ENCODE results near the gene FKBP2. TPM values are rescaled to one million over a fixed set of nuclear protein-coding genes. Genes with fewer than 3 reads are reported as not detected.

FKBP2 gene
- total and polyA plus RNA-seq, 3 experiments from 2014 or later: 27.9 to 124 (median 28.4) TPM

- H3K36me3 Mint-ChIP-seq: peaks cover 0 to 24% (median 0%) of the 10 kb centered on the region in 3 donors
- H3K4me1 Mint-ChIP-seq: peaks cover 30 to 51% (median 31%) of the 10 kb centered on the region in 3 donors
- H3K4me1 ChIP-seq (ENCODE audit: insufficient read depth, low read length): peaks cover 35% of the 10 kb centered on the region
- H3K36me3 ChIP-seq (ENCODE audit: insufficient read depth, low read length): peaks cover 9% of the 10 kb centered on the region
- ChIA-PET POLR2A (interaction anchor here (0.5 to 6.2 kb wide), 15 partner anchors 10 to 78 kb away, joined by 3 to 69 read pairs (median 4); partner anchors contain the start of genes FERMT3, FKBP2, GPR137 and PPP1R14B), CTCF (interaction anchor here (0.7 to 12.0 kb wide), 16 partner anchors 8 to 78 kb away, joined by 3 to 143 read pairs (median 5); partner anchors contain the start of genes BAD, CATSPERZ, FERMT3 and STIP1)
- H3K27ac ChIP-seq (ENCODE audit: low read depth, low read length): peak within 1 kb of the TSS; percentile 88
- no peaks in the 10 kb centered on the region for H3K27me3 Mint-ChIP-seq
- H3K4me3 ChIP-seq (ENCODE audit: low read length): peak within 1 kb of the TSS; percentile 90
- no peaks in the 10 kb centered on the region for H3K9me3 Mint-ChIP-seq
- no peaks in the 10 kb centered on the region for H3K27me3 ChIP-seq (ENCODE audit: insufficient read depth, low read length, poor library complexity, severe bottlenecking)
- peak; percentile 86 to 93 (median 88) for DNase-seq
- H3K9me3 ChIP-seq (ENCODE audit: low read length): no peaks in the 10 kb centered on the region
- peak within 1 kb of the TSS; percentile 89 to 96 (median 93) for H3K27ac Mint-ChIP-seq
- H3K4me3 Mint-ChIP-seq: peak within 1 kb of the TSS; percentile 90 to 94 (median 92)
Measured at GRCh38 chr11:64225608-64226506, 15.0 kb upstream of the FKBP2 start, which contains the start of the genes NUDT22 and TRPT1. NUDT22 (plus strand) TSS chr11:64226274; CDS start chr11:64226653, 379 bp downstream. TRPT1 (minus strand) TSS chr11:64226186; CDS start chr11:64225860, 326 bp downstream.

- H3K9me3 ChIP-seq (ENCODE audit: low read length): no peaks in the 10 kb centered on the region
- H3K4me1 ChIP-seq (ENCODE audit: insufficient read depth, low read length): peaks cover 42% of the 10 kb centered on the region
- H3K27me3 Mint-ChIP-seq: no peaks in the 10 kb centered on the region
Measured at GRCh38 chr11:64226507-64227051, 14.3 kb upstream of the FKBP2 start.

GRCh38 chr11:64227405-64227956 is 13.4 kb upstream of the FKBP2 start:
- H3K27me3 ChIP-seq (ENCODE audit: insufficient read depth, low read length, poor library complexity, severe bottlenecking): no peaks in the 10 kb centered on the region
- no peak for DNase-seq
- peaks cover 48% of the 10 kb centered on the region for H3K4me1 ChIP-seq (ENCODE audit: insufficient read depth, low read length)
- peaks cover 5% of the 10 kb centered on the region for H3K36me3 ChIP-seq (ENCODE audit: insufficient read depth, low read length)
- Mint-ChIP-seq H3K4me1 (peaks cover 35 to 65% (median 43%) of the 10 kb centered on the region in 3 donors), H3K27ac (peak overlapping the region; percentile 79 to 96 (median 90)), H3K9me3 (no peaks in the 10 kb centered on the region), H3K27me3 (no peaks in the 10 kb centered on the region), H3K36me3 (peaks cover 0 to 16% (median 0%) of the 10 kb centered on the region in 3 donors), H3K4me3 (peak overlapping the region; percentile 90 to 94 (median 92))
- CTCF ChIA-PET: interaction anchor here (1.2 to 12.0 kb wide), 8 partner anchors 9 to 77 kb away, joined by 4 to 143 read pairs (median 6); partner anchors contain the start of genes BAD, CATSPERZ and FERMT3
- POLR2A ChIA-PET: interaction anchor here (1.9 to 6.2 kb wide), 4 partner anchors 13 to 76 kb away, joined by 8 to 69 read pairs (median 10); partner anchors contain the start of genes FERMT3, FKBP2 and PPP1R14B
- H3K27ac ChIP-seq (ENCODE audit: low read depth, low read length): peak overlapping the region; percentile 88
- H3K4me3 ChIP-seq (ENCODE audit: low read length): peak overlapping the region; percentile 90
- no peaks in the 10 kb centered on the region for H3K9me3 ChIP-seq (ENCODE audit: low read length)

More at GRCh38 chr11:64226507-64227051, 14.3 kb upstream of the FKBP2 start:
- peaks cover 0 to 18% (median 0%) of the 10 kb centered on the region in 3 donors for H3K36me3 Mint-ChIP-seq
- ChIA-PET CTCF (interaction anchor here (0.8 to 12.0 kb wide), 13 partner anchors 9 to 78 kb away, joined by 3 to 143 read pairs (median 5); partner anchors contain the start of genes BAD, CATSPERZ, FERMT3 and STIP1), POLR2A (interaction anchor here (0.5 to 6.2 kb wide), 13 partner anchors 9 to 76 kb away, joined by 3 to 69 read pairs (median 7); partner anchors contain the start of genes FERMT3, FKBP2, GPR137 and PPP1R14B)
- H3K9me3 Mint-ChIP-seq: no peaks in the 10 kb centered on the region
- peak overlapping the region; percentile 90 for H3K4me3 ChIP-seq (ENCODE audit: low read length)
- peak; percentile 56 to 78 (median 62) for DNase-seq
- peaks cover 5% of the 10 kb centered on the region for H3K36me3 ChIP-seq (ENCODE audit: insufficient read depth, low read length)
- no peaks in the 10 kb centered on the region for H3K27me3 ChIP-seq (ENCODE audit: insufficient read depth, low read length, poor library complexity, severe bottlenecking)
- peak overlapping the region; percentile 79 to 96 (median 89) for H3K27ac Mint-ChIP-seq
- peak overlapping the region; percentile 88 for H3K27ac ChIP-seq (ENCODE audit: low read depth, low read length)
- H3K4me1 Mint-ChIP-seq: peaks cover 32 to 56% (median 36%) of the 10 kb centered on the region in 3 donors
- peak overlapping the region; percentile 90 to 94 (median 92) for H3K4me3 Mint-ChIP-seq

- Histone ChIP-seq H3K4me3 (ENCODE audit: low read length) (peak overlapping the region; percentile 70), H3K27me3 (ENCODE audit: insufficient read depth, low read length, poor library complexity, severe bottlenecking) (no peaks in the 10 kb centered on the region), H3K9me3 (ENCODE audit: low read length) (no peaks in the 10 kb centered on the region), H3K4me1 (ENCODE audit: insufficient read depth, low read length) (peaks cover 59% of the 10 kb centered on the region), H3K36me3 (ENCODE audit: insufficient read depth, low read length) (peaks cover 2% of the 10 kb centered on the region), H3K27ac (ENCODE audit: low read depth, low read length) (peak overlapping the region; percentile 83)
- Mint-ChIP-seq H3K36me3 (peaks cover 0 to 10% (median 0%) of the 10 kb centered on the region in 3 donors), H3K27me3 (peaks cover 0 to 2% of the 10 kb centered on the region in 2 donors), H3K4me1 (peaks cover 41 to 72% (median 53%) of the 10 kb centered on the region in 3 donors), H3K27ac (peak overlapping the region in 7 of 8 donors; percentile 86 to 96 (median 93)), H3K9me3 (no peaks in the 10 kb centered on the region), H3K4me3 (peak overlapping the region; percentile 85 to 97 (median 88))
- ChIA-PET CTCF (interaction anchor here (0.9 to 1.6 kb wide), 5 partner anchors 21 to 72 kb away, joined by 3 to 7 read pairs (median 5); partner anchors contain the start of gene FERMT3), POLR2A (interaction anchor here (0.5 to 1.6 kb wide), 6 partner anchors 12 to 43 kb away, joined by 3 to 9 read pairs (median 4); partner anchors contain the start of genes FKBP2, PPP1R14B and STIP1)
- peak in 1 of 5 donors; percentile 46 for DNase-seq
Measured at GRCh38 chr11:64229090-64229743, 11.7 kb upstream of the FKBP2 start.

- ChIA-PET CTCF (interaction anchor here (0.9 to 1.6 kb wide), 4 partner anchors 20 to 72 kb away, joined by 3 to 7 read pairs (median 6); partner anchors contain the start of gene FERMT3), POLR2A (interaction anchor here (0.5 to 2.1 kb wide), 6 partner anchors 16 to 44 kb away, joined by 3 to 9 read pairs (median 4); partner anchors contain the start of genes FERMT3, PPP1R14B and STIP1)
- Mint-ChIP-seq H3K27me3 (peaks cover 0 to 2% of the 10 kb centered on the region in 2 donors), H3K27ac (peak overlapping the region; percentile 88 to 96 (median 93)), H3K9me3 (no peaks in the 10 kb centered on the region), H3K4me1 (peaks cover 40 to 69% (median 53%) of the 10 kb centered on the region in 3 donors), H3K4me3 (peak overlapping the region; percentile 85 to 97 (median 88)), H3K36me3 (peaks cover 0 to 10% (median 0%) of the 10 kb centered on the region in 3 donors)
- Histone ChIP-seq H3K36me3 (ENCODE audit: insufficient read depth, low read length) (no peaks in the 10 kb centered on the region), H3K4me1 (ENCODE audit: insufficient read depth, low read length) (peaks cover 59% of the 10 kb centered on the region), H3K27ac (ENCODE audit: low read depth, low read length) (peak overlapping the region; percentile 83), H3K4me3 (ENCODE audit: low read length) (peak overlapping the region; percentile 70), H3K27me3 (ENCODE audit: insufficient read depth, low read length, poor library complexity, severe bottlenecking) (no peaks in the 10 kb centered on the region), H3K9me3 (ENCODE audit: low read length) (no peaks in the 10 kb centered on the region)
- no peak for DNase-seq
Measured at GRCh38 chr11:64229744-64230170, 11.1 kb upstream of the FKBP2 start.

GRCh38 chr11:64230171-64230984 is 10.5 kb upstream of the FKBP2 start, which contains the start of gene DNAJC4:
DNAJC4 (plus strand) TSS chr11:64230548; CDS start chr11:64230855, 307 bp downstream.
- no peaks in the 10 kb centered on the region for H3K9me3 Mint-ChIP-seq
- peaks cover 0 to 14% (median 0%) of the 10 kb centered on the region in 3 donors for H3K36me3 Mint-ChIP-seq
- Histone ChIP-seq H3K9me3 (ENCODE audit: low read length) (no peaks in the 10 kb centered on the region), H3K4me1 (ENCODE audit: insufficient read depth, low read length) (peaks cover 58% of the 10 kb centered on the region), H3K27me3 (ENCODE audit: insufficient read depth, low read length, poor library complexity, severe bottlenecking) (no peaks in the 10 kb centered on the region), H3K36me3 (ENCODE audit: insufficient read depth, low read length) (no peaks in the 10 kb centered on the region), H3K4me3 (ENCODE audit: low read length) (peak within 1 kb of the TSS; percentile 70), H3K27ac (ENCODE audit: low read depth, low read length) (peak within 1 kb of the TSS; percentile 83)
- H3K4me3 Mint-ChIP-seq: peak within 1 kb of the TSS; percentile 85 to 97 (median 88)
- DNase-seq: peak; percentile 85 to 92 (median 87)
- peaks cover 39 to 67% (median 58%) of the 10 kb centered on the region in 3 donors for H3K4me1 Mint-ChIP-seq
- peak within 1 kb of the TSS; percentile 89 to 96 (median 93) for H3K27ac Mint-ChIP-seq
- ChIA-PET POLR2A (interaction anchor here (0.6 to 2.1 kb wide), 7 partner anchors 11 to 44 kb away, joined by 3 to 9 read pairs (median 4); partner anchors contain the start of genes FERMT3, FKBP2, PPP1R14B and STIP1), CTCF (interaction anchor here (0.9 to 1.6 kb wide), 4 partner anchors 20 to 71 kb away, joined by 3 to 7 read pairs (median 6); partner anchors contain the start of gene FERMT3)
- peaks cover 0 to 2% of the 10 kb centered on the region in 2 donors for H3K27me3 Mint-ChIP-seq
